Transverse colon (tissue), 4 donors: Measurements from ENCODE around the gene NLRC5. TPM values are rescaled to one million over a fixed set of nuclear protein-coding genes. Genes with fewer than 3 reads are reported as not detected.
A peak's percentile ranks its signal among the peaks of the same experiment; 100 is the strongest.

Experiments
- DNase-seq: peaks from one replicate; pipeline ENCODE4 v3.0.0-alpha.2; 2019
- H3K27ac ChIP-seq, 4 donors: fragments of 200-600 bp; sonication (generic); 2 replicates each; pipeline ENCODE4 v1.5.1; 2016 to 2018; ENCODE audit warnings: inconsistent platforms in 4 of 4
- H3K27me3 ChIP-seq: fragments of 200-600 bp; sonication (generic); 2 replicates; pipeline ENCODE4 v1.5.1; 2017; ENCODE audit warnings: inconsistent platforms
- H3K36me3 ChIP-seq, 4 donors: fragments of 200-600 bp; sonication (generic); 2 replicates each; pipeline ENCODE4 v1.5.1; 2017 to 2019; ENCODE audit warnings: inconsistent platforms in 4 of 4
- H3K4me1 ChIP-seq, 4 donors: fragments of 200-600 bp; sonication (generic); 2 replicates each; pipeline ENCODE4 v1.5.1; 2017 to 2020; ENCODE audit warnings: inconsistent platforms in 4 of 4
- H3K4me3 ChIP-seq, 4 donors: fragments of 200-600 bp; sonication (generic); 1 replicate in 1 of 4; 2 replicates in 3 of 4; pipeline versions ENCODE4 v1.5.1 to v1.6.1; 2017 to 2019; ENCODE audit warnings: inconsistent platforms in 4 of 4
- H3K9me3 ChIP-seq, 2 donors: fragments of 200-600 bp; sonication (generic); 2 replicates each; pipeline ENCODE4 v1.5.1; 2017 to 2019; ENCODE audit warnings: inconsistent platforms in 2 of 2
- EP300 ChIP-seq: sonication (generic); formaldehyde crosslinking; IDR thresholded peaks from one replicate; pipeline ENCODE4 v1.6.1; 2017; ENCODE audit warnings: antibody characterized with exemption, low read depth
- POLR2A ChIP-seq: fragments of 450-650 bp; IDR thresholded peaks from one replicate; pipeline ENCODE4 v1.6.1; 2016; ENCODE audit warnings: antibody characterized with exemption, mild to moderate bottlenecking, moderate library complexity
- POLR2AphosphoS5 ChIP-seq, 3 donors: sonication (generic); formaldehyde crosslinking; IDR thresholded peaks; one replicate each; pipeline ENCODE4 v1.6.1; 2016; ENCODE audit warnings: antibody characterized with exemption in 3 of 3
- WGBS, 2 donors: methylation state at CpG; one replicate each; pipeline ENCODE4 v1.1.5; 2018; ENCODE audit warnings: low coverage in 1 of 2; 5-methylcytosine and 5-hydroxymethylcytosine counted together
- in situ Hi-C, 4 donors: fragments of 200-750 bp; cut with MboI; loops; one replicate each; pipeline versions ENCODE4 v1.15.0 to v1.15.1; 2017; ENCODE audit warnings: low sequenced_read_pairs in 3 of 4, low pct_ligation_motif_present in 1 of 4, low pct_unique_long_range_greater_than_20kb in 1 of 4
- intact Hi-C: fragments of 100-400 bp; cut with DNase I; formaldehyde crosslinking; loops from one replicate; pipeline ENCODE4 v1.15.1; 2023; ENCODE audit warnings: low total_unique reads
- total RNA-seq, 4 donors: library from RNA; depleted of rRNA; stranded (reverse); fragments of >200 nt; gene quantifications; one replicate each; pipeline ENCODE4 v1.1.0, GENCODE V29; 2016
- TF ChIP-seq, protein P1 (sequence below), 5 experiments: fragments of 200-600 bp in 3 of 5; fragments of 450-650 bp in 2 of 5; sonication (generic) in 3 of 5; IDR thresholded peaks; 1 replicate in 2 of 5; 2 replicates in 3 of 5; pipeline ENCODE4 v1.5.1; 2016 to 2017; ENCODE audit warnings: antibody characterized with exemption in 5 of 5, inconsistent platforms in 3 of 5, mild to moderate bottlenecking in 2 of 5, moderate library complexity in 1 of 5

NLRC5 gene
- total RNA-seq, 4 donors from 2014 or later, result 59.4 to 171 (median 73.6) TPM

GRCh38 chr16:57087003-57087402 is 97.6 kb downstream of the NLRC5 start:
- H3K4me3 ChIP-seq, result no peak overlapping the region
- in situ Hi-C loops, result loop anchor here (5.0 to 25.0 kb wide), 4 partner anchors 78 to 325 kb away; partner anchors contain the start of gene CCL17 (in 2 of the 4)
- no peak for DNase-seq
- H3K9me3 ChIP-seq, result no peaks in the 10 kb centered on the region
- no peaks in the 10 kb centered on the region for H3K27me3 ChIP-seq
- no peak overlapping the region for H3K27ac ChIP-seq
- intact Hi-C loops, result no loop called here
- WGBS, 2 donors, result 60 to 66% methylated on average over 1 to 2 of the region's 2 CpGs
- H3K4me1 ChIP-seq, result peaks cover 0 to 21% (median 12%) of the 10 kb centered on the region in 4 donors
- TF ChIP-seq POLR2AphosphoS5 (IDR thresholded peaks at IDR 0.05), result no peak
- no peak for TF ChIP-seq POLR2A
- TF ChIP-seq, protein P1, sequence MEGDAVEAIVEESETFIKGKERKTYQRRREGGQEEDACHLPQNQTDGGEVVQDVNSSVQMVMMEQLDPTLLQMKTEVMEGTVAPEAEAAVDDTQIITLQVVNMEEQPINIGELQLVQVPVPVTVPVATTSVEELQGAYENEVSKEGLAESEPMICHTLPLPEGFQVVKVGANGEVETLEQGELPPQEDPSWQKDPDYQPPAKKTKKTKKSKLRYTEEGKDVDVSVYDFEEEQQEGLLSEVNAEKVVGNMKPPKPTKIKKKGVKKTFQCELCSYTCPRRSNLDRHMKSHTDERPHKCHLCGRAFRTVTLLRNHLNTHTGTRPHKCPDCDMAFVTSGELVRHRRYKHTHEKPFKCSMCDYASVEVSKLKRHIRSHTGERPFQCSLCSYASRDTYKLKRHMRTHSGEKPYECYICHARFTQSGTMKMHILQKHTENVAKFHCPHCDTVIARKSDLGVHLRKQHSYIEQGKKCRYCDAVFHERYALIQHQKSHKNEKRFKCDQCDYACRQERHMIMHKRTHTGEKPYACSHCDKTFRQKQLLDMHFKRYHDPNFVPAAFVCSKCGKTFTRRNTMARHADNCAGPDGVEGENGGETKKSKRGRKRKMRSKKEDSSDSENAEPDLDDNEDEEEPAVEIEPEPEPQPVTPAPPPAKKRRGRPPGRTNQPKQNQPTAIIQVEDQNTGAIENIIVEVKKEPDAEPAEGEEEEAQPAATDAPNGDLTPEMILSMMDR (IDR thresholded peaks at IDR 0.05), result no peak
- TF ChIP-seq EP300, result no peak
- no peaks in the 10 kb centered on the region for H3K36me3 ChIP-seq

DNA sequence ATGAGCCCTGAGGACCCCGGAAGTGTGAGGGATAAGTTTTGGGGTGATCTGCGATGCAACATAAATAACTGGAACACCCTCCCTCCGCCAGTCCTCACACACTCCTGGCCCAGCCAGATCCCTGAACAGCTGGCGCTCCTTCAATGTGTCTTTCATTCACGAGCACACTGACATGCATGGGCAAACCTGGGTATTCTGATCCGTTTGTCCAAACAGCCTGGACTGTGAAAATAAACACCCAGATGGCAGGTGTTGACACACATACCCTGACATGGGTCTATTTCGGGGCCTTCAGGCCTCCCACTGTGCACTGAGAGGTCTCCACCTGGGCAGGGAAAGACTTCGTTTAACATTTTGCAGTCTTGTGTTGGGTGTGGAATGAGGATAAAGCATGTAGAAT is 100.0 kb downstream of the NLRC5 start:
- TF ChIP-seq POLR2A (no peak), POLR2AphosphoS5 (IDR thresholded peaks at IDR 0.05) (no peak), EP300 (no peak)
- TF ChIP-seq, protein P1 (IDR thresholded peaks at IDR 0.05), result no peak
- Histone ChIP-seq H3K4me3 (no peak overlapping the region), H3K36me3 (no peaks in the 10 kb centered on the region), H3K27me3 (no peaks in the 10 kb centered on the region), H3K4me1 (peaks cover 6 to 36% (median 28%) of the 10 kb centered on the region in 4 donors), H3K9me3 (no peaks in the 10 kb centered on the region), H3K27ac (no peak overlapping the region)
- intact Hi-C loops, result no loop called here
- no peak for DNase-seq
- WGBS, 2 donors, result 76 to 100% methylated on average over 1 to 8 of the region's 8 CpGs
- in situ Hi-C loops, result loop anchor here (5.0 to 25.0 kb wide), 4 partner anchors 75 to 323 kb away; partner anchors contain the start of gene CCL17 (in 2 of the 4)

DNA sequence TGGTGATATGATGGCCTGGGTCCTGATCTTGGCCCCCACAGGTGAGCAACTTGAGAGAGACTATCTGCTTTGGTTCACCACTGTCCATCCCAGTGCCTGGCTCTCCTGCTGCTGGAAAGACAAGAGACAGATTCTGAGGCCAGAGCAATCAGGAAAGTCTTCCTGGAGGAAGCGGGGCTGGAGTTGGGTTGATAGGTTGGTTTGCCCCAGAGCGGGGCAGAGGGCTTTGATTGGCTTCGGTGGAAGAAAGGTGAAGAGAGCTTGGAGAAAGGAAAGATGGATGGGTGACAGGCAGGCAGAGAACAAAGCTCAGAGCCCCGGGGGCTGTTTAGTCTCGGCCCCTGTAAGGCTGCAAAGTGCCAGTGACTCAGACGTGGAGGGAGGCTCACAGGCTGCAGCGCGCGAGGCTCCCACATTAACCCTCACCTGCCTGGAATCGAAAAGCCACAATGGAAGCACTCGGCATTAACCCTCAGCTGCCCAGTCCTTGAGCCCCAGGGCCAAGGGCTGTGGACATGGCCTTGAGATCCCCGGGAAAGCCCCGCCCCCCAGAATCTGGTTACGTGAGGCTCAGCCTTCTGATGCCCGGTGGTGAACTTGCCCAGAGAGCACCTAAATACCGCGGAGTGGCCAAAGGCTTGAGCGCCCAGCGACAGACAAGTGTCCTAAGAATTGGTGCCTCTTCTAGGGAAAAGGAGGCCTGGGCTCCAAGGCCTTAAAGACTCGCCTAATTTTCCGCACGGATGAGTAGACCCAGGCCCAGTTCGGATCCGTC is 102.0 kb downstream of the NLRC5 start:
- 22 to 51% methylated on average over 3 to 16 of the region's 24 CpGs for WGBS, 2 donors
- no peaks in the 10 kb centered on the region for H3K27me3 ChIP-seq
- peak overlapping the region; percentile 78 to 92 (median 88) for H3K27ac ChIP-seq
- peak; percentile 50 for DNase-seq
- H3K9me3 ChIP-seq, result no peaks in the 10 kb centered on the region
- no peaks in the 10 kb centered on the region for H3K36me3 ChIP-seq
- peaks cover 6 to 36% (median 27%) of the 10 kb centered on the region in 4 donors for H3K4me1 ChIP-seq
- H3K4me3 ChIP-seq, result peak overlapping the region; percentile 55 to 96 (median 90)
- no peak for TF ChIP-seq POLR2AphosphoS5 (IDR thresholded peaks at IDR 0.05)
- TF ChIP-seq, protein P1 (IDR thresholded peaks at IDR 0.05), result no peak
- no peak for TF ChIP-seq EP300
- no peak for TF ChIP-seq POLR2A
- intact Hi-C loops (no loop called here), in situ Hi-C loops (loop anchor here in 2 of 4 donors (25.0 kb wide), 1 partner anchor 321 kb away; the partner anchor contains the start of gene CCL17 (in 2 of the 2))

- peak; percentile 75 for DNase-seq
- in situ Hi-C loops (loop anchor here in 2 of 4 donors (25.0 kb wide), 1 partner anchor 320 kb away; the partner anchor contains the start of gene CCL17 (in 2 of the 2)), intact Hi-C loops (no loop called here)
- peak within 1 kb of the TSS; percentile 78 to 92 (median 88) for H3K27ac ChIP-seq
- no peaks in the 10 kb centered on the region for H3K36me3 ChIP-seq
- no peaks in the 10 kb centered on the region for H3K27me3 ChIP-seq
- TF ChIP-seq EP300, result no peak
- peak; percentile 44 for TF ChIP-seq POLR2A
- peak in 2 of 3 donors; percentile 13 to 34 for TF ChIP-seq POLR2AphosphoS5 (IDR thresholded peaks at IDR 0.05)
- TF ChIP-seq, protein P1 (IDR thresholded peaks at IDR 0.05), result no peak
- H3K9me3 ChIP-seq, result no peaks in the 10 kb centered on the region
- peaks cover 6 to 36% (median 27%) of the 10 kb centered on the region in 4 donors for H3K4me1 ChIP-seq
- H3K4me3 ChIP-seq, result peak within 1 kb of the TSS; percentile 67 to 96 (median 90)
- WGBS, 2 donors, result 0 to 1% methylated on average over 2 to 19 of the region's 100 CpGs
Measured at GRCh38 chr16:57091975-57092785, 102.8 kb downstream of the NLRC5 start, which contains the start of gene CPNE2. TSS of gene CPNE2 (plus strand) at chr16:57092583. CDS start at chr16:57110743, 18,160 bp downstream.
